HG02759 (cell line): ENCODE results near the gene NR3C2.

Experiments used
- ATAC-seq: cut with Tn5 transposase; IDR thresholded peaks from one replicate; pipeline ENCODE4 v1.9.1; 2021; ENCODE audit warnings: mild to moderate bottlenecking, moderate library complexity; ENCODE audit not compliant: unreplicated experiment

The NR3C2 gene

DNA sequence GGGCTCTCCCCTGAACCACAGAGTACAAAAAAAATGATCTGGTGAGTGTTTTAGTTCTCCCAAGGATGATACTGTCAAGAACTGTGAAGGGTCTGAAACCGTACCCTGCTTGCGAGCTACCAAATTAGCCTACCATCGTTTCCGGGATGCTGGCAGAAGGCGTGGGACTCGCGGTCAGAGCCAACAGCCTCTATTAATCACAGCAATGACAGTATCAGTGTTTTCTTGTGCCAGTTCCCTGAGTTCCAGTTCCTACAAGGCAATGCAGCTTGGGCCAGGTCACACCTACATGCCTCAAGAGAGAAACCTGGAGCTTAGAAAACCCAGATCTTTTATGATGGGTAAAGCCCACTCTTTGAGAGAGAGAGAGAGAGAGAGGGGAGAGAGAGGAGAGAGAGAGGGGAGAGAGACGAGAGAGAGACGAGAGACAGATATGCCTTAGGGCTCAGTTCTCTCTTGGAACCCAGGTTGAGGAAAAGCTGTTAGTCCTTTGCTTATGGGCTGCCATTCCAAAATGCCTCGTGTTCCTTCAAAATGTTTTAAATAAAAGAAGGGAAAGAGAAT, 382.5 kb downstream of the NR3C2 start:
- peak; percentile 16 for ATAC-seq

DNA sequence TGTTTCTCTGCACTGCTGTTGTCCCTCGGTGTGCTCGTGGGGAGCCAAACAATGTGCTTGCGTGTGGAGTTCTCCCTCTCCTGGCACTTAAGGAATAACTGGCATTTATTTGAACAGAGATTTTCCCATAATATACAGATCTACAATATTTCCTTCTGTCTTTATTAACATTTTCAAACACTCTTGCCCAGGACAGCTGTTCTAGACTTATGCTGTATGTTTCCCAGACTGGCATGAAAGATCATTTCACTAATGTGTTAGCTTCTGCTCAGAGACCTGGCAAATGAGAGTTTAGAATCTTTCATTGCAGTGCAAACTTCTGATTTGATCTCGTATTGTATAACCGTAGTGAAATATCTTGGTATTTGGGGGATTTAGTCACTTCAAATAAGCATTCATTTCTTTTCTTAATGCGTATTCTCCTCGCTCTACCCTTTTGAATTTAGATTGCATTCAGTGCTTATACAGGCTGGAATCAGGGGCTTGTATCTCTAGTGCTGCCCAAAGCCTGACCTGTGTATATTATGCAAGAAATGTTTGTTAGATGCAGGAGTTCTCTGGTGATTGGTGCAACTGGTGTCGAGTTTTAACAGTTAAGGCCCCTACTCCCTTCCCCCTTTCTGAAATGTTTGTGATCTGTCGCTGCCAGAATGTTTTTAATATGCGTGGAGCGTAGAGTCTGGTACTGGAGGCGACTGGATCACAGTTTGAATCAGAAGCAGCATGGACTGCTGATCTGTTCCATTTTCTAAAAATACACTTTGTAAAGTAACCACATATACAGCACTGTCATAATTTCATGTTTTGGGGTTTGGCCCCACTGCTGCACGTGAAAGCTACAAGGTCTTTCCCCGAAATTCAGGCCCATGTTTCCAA, 384.0 kb downstream of the NR3C2 start:
- ATAC-seq = no peak

GRCh38 chr4:148057516-148057915, 384.7 kb downstream of the NR3C2 start:
- ATAC-seq = peak; percentile 43

GRCh38 chr4:148056879-148057278, 385.3 kb downstream of the NR3C2 start:
- ATAC-seq = peak; percentile 78

DNA sequence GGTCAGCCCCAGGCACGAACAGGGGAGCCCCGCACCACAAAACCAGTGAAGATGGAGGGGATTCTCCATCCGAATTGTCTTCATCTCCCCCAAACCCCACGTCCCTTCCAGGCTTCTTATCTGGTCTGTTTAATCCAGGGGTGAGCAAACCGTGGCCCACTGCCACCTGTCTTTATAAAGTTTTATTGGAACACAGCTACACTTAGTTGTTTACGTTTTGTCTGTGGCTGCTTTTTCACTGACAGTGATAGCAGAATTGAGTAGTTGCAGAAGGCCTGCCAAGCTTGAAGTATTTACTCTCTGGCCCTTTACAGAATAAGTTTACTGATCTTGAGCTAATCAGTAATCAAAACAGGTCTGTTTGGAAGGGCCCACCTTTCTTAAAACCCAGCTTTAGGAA, 386.4 kb downstream of the NR3C2 start:
- no peak for ATAC-seq

GRCh38 chr4:148054275-148054674, 387.9 kb downstream of the NR3C2 start:
- ATAC-seq = peak; percentile 23

- no peak for ATAC-seq
Observed at GRCh38 chr4:148053298-148054003, 388.8 kb downstream of the NR3C2 start.

DNA sequence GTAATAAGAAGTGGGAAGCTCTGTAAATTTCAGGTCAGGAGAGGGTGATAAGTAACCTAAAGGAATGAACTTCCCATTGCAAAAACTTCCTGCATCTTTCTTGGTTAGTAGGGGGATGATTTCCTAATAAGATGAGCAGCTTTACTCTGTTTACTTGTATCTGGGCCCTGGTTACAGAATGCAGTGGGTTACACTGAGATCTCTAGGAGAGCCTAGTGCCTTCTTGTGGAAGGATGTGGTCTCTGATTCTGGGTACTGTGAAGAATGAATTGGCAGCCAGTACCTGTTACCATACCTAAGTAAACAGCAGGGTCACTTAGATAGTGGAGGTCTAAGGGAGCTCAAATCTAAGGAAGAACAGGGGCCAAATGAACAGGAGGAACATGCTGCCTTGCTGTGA, 389.8 kb downstream of the NR3C2 start:
- no peak for ATAC-seq

GRCh38 chr4:148051403-148051802, 390.8 kb downstream of the NR3C2 start:
- ATAC-seq = no peak

GRCh38 chr4:148048598-148048997, 393.6 kb downstream of the NR3C2 start:
- no peak for ATAC-seq

GRCh38 chr4:148044912-148045352, 397.3 kb downstream of the NR3C2 start:
- ATAC-seq = peak; percentile 96

DNA sequence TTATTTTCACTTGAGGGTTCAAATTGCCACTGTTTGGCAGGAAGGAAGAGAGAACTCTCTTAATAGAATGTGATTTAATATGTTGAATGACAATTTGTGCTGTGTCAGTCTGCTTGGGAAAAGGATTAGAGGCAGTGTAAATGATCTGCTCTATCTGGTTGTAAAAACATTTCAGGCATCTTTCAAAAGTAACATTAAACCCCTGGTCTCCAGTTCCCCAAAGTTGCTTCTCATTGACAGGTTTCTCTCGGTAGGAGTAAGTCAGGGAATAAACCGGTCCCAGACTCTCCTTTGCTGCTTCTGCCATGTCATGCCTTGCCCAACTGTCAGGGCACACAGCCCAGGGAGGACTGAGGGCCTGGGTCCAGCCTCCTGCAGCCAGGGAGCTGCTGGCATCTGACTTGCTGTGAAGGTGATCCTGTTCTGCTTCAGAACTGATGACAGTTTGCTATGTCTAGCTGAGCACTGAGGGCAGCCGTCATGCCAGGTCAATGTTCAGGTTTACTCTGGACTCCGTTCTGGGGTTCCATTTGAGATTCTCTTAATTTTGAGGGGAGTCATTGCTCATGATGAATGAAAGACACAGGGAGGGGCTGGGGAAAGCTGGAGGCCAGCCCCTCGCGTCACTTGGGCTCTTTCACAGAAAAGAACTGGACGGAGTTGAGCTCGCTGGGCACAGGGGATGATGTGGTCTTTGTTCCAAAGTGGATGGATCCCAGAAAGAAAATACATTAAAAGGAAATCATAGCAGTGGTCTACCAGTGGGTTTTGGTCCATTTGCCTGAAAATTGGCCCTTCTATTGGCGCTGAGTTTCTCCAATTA, 397.9 kb downstream of the NR3C2 start:
- peak; percentile 12 for ATAC-seq

DNA sequence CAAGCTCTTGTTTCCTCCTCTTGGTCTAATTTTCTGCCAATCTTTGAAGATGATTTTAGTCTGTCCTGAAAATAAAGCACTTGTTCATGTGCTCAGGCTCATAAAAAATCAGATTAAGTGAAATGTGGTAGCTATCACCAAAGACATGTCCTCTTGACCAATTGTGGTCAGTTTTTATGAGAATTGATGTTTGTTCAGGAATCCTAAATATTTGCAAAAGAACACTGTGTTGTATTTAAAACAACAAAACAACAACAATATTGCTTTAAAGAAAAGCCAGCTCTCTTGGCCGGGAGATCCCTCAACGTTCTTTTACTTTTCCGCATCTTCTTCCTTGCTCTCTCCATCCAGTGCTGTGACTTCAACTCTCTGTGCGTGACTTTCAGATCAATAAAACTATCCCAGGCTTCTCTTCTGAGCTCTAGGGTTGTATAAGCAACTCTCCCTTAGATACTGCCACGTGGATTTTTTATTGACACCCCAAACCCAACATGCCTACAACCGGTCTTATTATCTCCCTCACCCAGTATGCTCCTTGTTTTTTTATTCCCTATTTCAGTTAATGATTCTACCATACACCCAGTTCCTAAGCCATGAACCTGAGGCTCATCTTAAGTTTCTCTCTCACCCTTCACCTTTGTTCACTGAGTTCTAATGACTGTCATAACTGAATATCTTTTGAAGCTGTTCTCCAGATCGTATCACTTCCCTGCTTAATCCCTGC, 400.4 kb downstream of the NR3C2 start:
- ATAC-seq = no peak

- ATAC-seq = no peak
Observed at GRCh38 chr4:148034813-148035212, 407.4 kb downstream of the NR3C2 start.

DNA sequence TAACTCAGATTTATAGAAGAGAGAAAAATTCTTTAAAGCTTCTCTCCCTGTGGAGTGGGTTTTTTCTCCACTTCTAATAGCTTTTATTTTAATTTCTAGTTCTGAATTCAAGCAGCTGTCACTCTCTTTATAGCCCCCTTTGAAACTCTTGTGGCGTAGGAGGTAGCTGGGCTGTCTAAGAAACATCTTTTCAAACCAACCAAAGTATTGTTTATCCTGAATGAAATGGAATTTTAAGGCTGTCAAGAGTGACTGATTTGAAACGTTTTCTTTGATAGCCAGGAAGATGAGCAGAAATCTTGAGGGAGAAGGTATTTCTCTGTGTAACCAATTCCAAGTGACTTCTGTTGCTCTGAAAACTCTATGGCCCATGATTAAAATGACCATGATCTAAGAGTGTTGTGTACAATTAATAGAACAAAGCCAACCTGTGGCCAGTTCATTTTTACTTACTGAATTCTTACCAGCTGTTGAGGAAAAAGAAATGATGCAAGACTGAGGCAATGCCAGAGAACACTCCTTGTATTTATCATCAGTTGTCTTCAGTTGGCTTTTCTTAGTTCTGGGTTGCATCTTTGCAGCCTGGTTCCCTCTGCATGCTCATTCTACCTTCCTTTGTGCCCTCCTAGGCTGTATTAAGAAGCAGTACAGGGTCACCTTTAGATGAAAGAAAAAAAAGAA, 411.9 kb downstream of the NR3C2 start:
- ATAC-seq = no peak

GRCh38 chr4:148029781-148030180, 412.4 kb downstream of the NR3C2 start:
- ATAC-seq = no peak
